Activated naive CD8-positive, alpha-beta T cell treated with anti-CD3 and anti-CD28 coated beads, Interleukin-2, amount 50 U/mL, for 16 hours (primary cell): ENCODE results near the gene OGFR.
"Not testable (repeated sequence)": the region's sequence is repeated elsewhere in the genome, so short reads cannot be mapped to it uniquely, and the experiment has no call there.

Source experiments
- DNase-seq: peaks from one replicate; pipeline ENCODE4 v3.0.0-alpha.2; 2020; ENCODE audit warnings: low read depth, low spot score

The OGFR gene

DNA sequence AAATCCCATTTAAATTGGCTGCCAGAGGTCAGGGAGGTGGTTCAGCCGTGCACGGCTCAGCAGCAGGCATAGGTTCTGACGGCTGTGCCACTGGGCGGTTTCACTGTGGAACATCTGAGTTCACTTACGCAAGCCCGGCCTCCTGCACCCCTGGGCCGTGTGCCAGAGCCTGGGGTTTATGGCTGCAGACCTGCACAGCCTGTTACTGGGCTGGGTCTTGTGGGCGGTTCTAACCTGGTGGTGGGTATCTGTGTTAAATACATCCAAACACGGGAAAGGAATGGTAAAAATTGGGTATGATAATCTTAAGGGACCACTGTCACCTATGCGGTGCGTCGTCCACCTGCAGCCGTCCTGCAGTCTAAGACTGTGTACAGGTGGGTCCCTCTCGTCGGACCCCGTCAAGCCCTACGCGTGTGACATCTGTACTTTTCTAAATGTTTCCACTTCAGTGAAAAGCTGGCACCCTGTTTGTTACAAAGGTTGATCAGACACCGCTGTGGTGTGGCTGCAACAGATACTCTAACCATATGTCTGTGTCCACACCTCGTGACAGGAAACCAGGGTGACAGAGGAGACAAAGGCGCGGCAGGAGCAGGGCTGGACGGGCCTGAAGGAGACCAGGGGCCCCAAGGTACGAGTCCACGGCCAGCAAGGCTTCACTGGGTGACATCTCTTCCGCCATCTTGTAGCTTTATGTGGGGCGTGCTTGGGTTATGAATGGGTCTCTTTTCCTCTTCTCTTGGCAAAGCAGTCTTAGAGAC lies 33.7 kb downstream of the OGFR start:
- DNase-seq: no peak

DNA sequence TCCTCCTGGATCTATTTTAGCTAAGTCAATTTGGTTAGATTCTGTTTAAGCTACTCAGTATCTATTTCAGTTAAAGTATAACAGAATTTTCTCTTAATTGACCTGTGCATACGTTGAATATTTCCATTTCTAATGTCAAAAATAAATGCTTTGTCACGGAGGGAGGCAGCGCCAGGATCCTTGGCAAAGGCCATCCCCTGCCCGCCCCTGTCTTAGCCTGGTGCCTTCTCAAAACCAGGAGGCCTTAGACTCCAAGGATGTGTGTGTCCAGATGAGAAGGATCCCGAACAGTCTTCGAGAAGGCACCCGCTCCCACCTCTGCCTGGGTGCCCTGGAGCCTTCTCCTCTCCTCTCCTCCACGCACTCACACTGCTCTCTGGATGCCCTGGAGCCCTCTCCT lies 34.6 kb downstream of the OGFR start:
- no peak for DNase-seq

DNA sequence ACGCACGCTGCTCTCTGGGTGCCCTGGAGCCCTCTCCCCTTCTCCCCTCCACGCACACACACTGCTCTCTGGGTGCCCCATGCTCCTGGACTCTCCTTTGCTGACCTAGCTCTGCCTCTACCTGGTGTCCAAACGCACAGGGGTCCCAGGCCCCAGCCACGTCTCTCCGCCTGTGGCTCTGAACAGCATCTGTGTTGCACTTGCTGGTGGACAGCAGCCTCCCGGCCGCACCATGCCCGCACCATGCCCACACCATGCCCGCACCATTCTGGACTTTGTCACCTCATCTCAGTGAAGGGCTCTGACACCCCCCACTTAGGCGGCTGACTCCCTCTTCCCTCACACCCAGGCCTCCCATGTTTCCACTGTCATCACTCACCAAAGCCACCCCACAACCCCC lies 35.2 kb downstream of the OGFR start:
- no peak for DNase-seq

DNA sequence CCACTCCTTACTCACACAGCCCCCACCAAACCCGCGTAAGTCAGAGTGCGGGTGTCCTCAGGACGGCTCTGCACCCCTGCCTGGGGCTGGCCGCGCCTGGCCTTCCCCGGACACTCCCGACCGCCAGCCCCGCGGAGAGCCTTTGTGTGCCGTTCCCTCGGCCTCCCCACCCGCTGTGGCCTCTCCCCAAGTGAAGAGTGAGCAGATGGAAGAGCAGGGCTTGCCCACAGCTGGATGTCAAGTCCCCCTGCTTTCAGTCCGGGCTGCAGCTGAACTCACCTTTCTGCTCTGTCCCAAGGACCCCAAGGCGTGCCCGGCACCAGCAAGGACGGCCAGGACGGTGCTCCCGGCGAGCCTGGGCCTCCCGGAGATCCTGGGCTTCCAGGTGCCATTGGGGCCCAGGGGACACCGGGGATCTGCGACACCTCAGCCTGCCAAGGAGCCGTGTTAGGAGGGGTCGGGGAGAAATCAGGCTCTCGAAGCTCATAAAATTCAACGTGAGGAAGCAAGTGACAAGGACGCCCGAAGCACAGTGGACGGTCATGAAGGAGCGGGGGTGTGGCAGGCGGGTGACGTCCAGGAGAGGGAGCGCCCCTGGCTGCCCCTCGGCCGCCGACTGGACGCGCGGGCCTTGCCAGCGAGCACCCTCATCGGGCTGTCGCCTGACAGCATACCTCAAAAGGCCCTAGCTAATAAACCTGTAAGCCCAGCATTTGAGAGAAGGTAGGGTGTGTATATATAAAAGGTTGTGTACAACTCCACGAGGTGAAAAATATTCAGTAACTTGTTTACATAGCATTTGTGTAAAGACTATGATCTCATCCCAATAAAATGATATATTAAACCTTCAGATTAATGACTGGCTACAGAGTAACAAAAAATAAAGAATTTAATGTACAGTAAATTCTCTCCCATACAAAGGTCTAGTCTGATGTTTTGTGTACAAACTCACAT lies 35.9 kb downstream of the OGFR start:
- DNase-seq: no peak

DNA sequence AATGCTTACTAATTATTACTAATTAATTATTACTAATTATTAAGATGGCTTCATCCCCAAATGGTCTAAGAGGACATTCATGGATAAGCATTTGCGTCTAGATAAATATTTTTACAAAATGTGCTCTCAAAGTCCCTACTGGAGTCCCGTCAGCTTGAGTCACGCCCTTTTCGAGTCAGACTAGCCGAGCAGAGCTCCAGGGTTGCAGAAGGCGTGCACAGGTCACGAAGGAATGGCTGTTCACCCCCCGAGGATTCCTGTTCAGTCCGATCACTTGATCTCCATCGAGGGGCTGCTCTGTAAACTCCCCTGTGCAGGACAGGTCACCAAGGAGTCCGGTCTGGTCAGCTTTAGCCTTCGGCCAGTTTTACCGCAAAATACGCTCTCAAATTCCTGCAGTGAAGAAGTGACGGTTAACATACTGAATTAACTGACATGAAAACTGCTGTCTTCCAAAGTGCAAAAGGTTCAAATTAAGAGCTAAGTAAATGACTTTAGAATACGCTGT lies 37.1 kb downstream of the OGFR start:
- no peak for DNase-seq

DNA sequence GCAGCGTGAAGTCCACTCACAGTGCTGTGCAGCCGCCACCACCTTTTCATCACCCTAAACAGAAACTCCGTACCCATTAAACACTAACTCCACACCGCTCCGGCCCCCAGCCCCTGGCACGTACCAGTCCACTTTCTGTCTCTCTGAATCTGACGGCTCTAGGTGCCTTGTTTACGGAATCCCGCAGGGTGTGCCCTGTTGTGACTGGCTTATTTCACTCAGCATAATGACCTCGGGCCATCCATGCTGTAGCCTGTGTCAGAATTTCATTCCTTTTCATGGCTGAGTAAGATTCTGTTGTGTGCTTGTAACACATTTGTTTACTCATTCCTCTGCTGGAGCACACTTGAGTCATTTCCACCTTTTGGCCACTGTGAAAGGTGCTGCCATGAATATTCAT lies 39.0 kb downstream of the OGFR start:
- DNase-seq: no peak

DNA sequence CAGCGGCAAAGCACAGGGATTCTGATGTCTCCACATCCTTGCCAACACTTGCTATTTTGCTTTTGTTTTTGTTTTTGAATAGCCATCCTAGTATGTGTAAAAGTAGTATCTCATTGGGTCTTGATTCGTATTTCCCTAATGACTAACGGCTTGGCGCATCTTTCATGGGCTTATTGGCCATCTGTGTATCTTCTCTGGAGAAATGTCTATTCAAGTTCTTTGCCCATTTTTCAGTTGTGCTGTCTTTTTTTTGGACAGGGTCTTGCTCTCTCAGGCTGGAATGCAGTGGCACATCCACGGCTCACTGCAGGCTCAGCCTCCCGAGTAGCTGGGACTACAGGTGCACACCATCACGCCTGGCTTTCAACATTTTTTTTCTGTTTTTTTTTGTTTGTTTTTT lies 39.5 kb downstream of the OGFR start:
- no peak for DNase-seq

DNA sequence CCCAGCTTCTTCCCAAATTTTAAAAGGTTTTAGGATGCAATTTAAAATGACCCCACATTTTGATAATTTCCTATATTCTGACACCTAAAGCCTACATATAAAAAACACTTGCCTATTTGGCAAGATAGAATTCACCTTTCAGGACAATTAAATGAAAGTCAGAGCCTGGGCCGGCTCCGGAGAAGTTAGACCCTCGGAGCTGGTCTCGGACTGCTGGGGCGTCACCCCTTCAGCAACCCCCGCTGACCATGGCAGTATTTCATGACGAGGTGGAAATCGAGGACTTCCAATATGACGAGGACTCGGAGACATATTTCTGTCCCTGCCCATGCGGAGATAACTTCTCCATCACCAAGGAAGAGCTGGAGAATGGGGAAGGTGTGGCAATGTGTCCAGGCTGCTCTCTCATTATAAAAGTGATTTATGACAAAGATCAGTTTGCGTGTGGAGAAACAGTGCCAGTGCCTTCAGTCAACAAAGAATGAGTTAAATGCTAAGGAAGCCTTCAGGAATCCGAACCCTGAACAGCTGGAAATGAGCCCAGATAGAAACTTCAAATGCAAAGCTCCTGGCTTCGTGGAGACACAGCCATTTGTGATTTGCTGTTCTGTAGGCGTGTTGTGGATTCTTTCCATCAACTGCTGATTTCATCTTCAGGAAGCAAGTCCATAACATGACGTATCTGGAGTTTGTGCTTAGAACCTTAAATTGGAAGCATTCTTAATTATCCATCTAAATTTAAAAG lies 41.0 kb downstream of the OGFR start:
- DNase-seq: no peak

DNA sequence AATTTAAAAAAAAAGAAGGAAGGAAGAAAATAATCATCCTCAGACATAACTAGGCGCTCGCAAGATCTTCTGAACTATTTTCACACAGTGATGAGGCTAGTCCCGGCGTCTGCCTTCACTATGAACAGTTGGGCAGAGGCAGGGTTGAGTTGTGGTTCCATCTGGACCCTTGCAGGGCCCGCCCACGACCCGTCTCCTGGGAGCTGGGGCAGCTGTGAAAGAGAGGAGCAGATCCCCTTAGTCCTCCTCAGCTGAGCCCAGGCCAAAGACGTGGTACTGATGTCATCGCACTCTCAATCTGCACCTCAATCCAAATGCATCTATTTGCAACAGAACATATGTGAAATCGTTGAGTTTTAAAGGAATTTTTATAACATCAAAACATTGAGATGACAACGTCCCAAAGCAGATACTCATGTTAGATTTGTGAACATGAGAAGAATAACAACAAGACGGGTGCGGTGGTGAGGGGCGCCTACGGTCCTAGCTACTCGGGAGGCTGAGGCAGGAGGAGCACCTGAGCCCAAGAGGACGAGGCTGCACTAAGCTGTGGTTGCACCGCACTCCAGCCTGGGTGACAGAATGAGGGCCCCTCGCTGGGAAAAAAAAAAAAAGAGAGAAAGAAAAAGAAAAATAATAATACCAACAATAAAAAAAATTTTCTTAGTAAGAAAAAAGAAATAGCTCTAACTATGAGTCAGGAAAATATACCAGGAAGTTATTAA lies 41.7 kb downstream of the OGFR start:
- no peak for DNase-seq

DNA sequence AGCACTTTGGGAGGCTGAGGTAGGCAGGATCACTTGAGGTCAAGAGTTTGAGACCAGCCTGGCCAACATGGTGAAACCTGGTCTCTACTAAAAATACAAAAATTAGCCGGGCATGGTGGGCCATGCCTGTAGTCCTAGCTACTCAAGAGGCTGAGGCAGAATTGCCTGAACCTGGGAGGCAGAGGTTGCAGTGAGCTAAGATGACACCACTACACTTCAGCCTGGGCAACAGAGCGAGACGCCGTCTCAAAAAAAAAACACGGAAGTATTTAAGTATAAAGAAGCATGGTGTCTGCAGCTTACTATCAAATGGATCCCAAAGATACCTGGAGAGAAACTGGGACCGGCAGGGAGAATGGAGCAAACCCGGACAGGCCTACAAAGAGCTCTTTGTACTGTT lies 44.3 kb downstream of the OGFR start:
- not testable (repeated sequence) for DNase-seq

DNA sequence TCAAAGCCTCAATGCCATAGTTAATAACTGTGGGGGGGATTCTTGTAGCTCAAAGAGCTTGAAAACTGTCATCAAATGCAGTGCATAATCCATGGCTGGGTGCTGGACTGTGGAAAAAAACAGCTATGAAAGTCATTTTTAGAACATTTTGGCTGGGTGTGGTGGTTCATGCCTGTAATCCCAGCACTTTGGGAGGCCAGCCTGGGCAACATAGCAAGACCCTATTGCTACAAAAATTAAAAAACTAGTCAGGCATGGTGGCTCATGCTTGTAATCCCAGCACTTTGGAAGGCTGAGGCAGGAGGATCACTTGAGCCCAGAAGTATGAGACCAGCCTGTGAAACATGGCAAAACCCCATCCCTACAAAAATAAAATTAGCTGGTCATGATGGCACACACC lies 44.8 kb downstream of the OGFR start:
- DNase-seq: no peak

DNA sequence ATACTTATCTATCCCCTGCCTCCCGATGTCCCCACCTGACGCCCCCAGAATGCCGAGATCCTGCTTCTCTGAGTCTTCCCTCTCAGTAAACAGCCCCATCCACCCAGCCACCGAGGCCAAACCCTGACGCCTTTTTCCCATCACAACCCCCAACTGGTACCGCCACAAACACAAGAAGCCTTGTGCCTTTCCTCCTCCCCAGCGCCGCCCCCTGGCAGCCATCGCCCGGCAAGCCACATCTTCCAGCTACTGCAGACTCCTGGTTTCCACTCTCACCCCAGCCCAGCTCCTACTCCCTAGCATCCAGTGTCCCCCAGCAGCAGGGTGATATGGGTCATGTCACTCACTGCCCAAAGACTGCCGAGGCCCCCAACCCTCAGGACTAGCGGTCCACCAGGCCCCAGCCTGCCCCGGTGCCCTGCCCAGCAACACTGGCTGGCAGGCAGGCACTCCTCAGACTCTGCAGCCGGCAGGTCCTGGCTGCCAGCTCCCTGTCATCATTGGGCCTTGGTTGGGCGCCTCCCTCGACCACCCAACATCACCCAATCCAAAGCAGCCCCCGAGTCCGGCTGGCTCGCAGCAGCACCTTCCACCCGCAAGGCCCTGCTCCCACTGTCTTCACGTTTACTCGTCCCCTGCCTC lies 45.8 kb downstream of the OGFR start:
- no peak for DNase-seq

DNA sequence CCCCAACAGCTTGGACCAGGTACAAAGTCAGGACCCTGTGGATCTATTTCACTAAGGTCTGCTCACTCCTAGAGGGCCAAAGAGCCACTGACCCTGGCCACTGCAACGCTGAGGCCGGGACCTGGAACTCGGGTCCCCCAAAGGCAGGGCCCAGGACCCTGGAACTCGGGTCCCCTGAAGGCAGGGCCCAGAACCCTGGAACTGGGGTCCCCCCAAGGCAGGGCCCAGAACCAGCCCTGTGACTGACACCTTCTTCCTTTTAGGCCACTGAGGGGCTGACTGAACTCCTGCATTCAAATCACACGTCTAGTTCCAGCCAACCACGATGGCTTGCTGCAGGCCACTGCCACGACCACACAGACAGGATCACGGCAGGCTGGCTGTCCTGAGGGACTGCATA lies 47.6 kb downstream of the OGFR start:
- no peak for DNase-seq

DNA sequence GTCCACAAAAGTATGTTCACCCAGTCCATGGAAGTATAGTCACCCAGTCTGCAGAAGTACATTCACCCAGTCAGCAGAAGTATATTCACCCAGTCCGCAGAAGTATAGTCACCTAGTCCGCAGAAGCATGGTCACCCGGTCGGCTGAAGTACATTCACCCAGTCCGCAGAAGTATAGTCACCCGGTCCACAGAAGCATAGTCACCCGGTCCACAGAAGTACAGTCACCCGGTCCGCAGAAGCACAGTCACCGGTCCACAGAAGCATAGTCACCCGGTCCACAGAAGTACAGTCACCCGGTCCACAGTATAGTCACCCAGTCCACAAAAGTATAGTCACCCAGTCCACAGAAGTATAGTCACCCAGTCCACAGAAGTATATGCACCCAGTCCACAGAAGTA lies 48.2 kb downstream of the OGFR start:
- DNase-seq: no peak

DNA sequence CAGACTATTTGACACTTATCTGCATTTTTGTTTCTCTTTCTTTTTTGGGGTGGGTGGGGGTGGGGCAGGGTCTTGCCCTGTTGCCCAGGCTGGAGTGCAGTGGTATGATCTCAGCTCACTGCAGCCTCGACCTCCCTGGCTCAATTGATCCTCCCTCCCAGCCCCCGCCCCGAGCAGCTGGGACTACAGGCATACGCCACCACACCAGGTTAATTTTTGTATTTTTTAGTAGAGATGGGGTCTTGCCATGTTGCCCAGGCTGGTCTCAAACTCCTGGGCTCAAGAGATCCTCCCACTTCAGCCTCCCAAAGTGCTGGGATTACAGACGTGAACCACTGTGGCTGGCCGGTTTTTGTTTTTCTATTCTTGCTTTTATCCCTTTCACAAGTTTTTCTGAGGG lies 48.7 kb downstream of the OGFR start:
- DNase-seq: not testable (repeated sequence)

DNA sequence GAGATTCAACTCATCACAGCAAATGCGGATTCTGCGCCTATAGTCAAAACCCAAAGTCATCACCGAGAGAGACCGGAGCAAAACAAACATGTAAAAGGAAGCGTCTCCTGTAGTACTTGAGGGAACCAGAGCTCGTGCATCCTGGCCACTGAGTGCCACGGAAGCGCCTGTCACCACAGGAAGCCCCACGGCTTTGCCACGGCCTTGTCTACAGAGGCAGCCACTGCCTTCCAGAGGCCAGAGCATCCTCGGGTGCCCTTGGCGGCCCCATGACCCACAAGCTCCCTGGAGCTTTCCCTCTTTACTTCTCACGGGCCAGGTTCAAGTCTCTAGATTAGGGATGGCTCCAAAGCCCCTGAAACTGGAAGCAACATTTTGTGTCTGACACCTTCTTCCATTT lies 49.5 kb downstream of the OGFR start:
- no peak for DNase-seq

DNA sequence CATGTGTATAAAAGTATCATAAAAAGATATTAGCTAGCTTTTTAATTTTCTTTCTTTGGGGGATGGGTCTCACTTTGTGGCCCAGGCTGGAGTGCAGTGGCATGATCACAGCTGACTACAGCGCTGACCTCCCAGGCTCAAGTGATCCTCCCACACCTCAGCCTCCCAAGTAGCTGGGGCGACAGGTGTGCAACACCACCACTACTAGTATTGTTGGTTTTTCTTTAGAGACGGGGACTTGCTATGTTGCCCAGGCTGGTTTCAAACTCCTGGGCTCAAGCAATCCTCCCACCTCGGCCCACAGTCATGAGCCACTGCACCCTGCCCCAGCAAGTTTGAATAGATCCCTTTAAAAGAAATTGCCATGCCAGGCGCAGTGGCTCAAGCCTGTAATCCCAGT lies 50.5 kb downstream of the OGFR start:
- no peak for DNase-seq

DNA sequence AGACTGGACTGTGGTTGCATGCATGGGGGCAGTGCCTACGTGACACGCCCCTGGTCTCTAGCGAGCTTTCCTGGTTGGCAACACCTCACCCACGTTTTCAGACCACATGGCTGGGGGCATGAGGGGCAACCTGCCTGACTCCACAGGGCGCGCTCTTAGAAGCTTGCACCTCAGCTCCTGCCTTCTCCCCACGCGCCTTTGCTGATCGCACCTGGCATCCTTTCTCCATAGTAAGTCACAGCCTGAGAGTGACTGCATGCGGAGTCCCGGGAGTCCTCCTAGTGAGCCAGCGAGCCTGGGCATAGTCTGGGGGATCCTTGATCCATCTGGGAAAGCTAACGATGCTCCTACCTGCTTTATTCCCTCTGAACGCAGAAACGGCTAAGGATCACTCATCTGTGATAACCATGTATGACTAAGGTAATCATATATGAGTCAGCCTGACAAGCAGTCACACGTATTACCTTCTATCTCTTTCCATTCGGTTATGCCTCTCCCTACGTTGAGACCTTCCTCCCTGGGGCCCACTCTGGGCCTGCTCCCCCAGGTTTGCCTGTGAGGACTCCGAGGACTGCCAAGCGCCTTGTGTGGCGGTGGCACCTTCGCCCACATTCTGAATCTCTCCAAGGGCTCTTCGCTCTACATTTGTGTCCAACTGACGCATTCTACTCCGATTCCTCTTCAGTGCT lies 52.4 kb downstream of the OGFR start:
- no peak for DNase-seq

DNA sequence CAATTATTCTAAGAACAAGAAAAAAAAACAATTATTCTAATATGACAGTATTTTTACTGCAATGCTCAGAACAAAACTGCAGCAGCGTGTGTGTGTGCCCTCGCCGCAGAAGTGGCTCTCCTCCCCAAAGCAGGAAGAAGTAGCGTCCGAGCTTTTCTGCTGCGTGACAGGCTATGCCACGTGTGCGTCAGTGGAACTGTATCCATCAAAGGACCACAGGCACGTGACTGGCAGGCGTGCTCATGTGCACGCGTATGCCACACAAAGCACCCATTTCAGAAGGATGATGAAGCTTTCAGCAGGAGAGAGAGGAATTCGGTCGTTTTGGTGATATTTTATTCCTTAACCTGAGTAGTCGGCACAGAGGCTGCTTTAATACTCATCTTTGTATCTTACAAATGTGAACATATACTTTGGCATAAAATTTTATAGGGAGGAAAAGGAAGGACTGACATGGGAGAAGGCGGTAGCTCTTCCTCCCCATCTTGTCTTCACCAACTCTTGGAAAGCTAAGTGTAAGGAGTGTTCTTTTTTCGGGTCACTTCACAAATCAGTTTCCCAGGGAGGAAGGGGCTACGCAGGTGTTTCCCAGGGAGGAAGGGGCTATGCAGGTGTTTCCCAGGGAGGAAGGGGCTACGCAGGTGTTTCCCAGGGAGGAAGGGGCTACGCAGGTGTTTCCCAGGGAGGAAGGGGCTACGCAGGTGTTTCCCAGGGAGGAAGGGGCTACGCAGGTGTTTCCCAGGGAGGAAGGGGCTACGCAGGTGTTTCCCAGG lies 53.6 kb downstream of the OGFR start:
- no peak for DNase-seq
